Heart right ventricle (tissue), 16 donors: ENCODE data around the gene IFT81. TPM values are rescaled to one million over a fixed set of nuclear protein-coding genes. Genes with fewer than 3 reads are reported as not detected.

Experiments
- ATAC-seq, 8 donors: fragments of 200-7000 bp; cut with Tn5 transposase; one replicate each; pipeline ENCODE4 v1.9.1; 2020; ENCODE audit warnings: mild to moderate bottlenecking in 8 of 8, moderate library complexity in 8 of 8, moderate number of reproducible peaks in 1 of 8
- DNase-seq, 2 donors: peaks; one replicate each; pipeline ENCODE4 v3.0.0-alpha.2; 2020
- H3K27ac ChIP-seq, 10 donors: fragments of 200-600 bp; sonication (generic) in 2 of 10; one replicate each; pipeline versions ENCODE4 v1.5.0 to v1.8.0; 2020 to 2022; ENCODE audit warnings: mild to moderate bottlenecking in 3 of 10
- H3K27me3 ChIP-seq, 7 donors: fragments of 200-600 bp; one replicate each; pipeline ENCODE4 v1.8.0; 2021 to 2022; ENCODE audit warnings: mild to moderate bottlenecking in 2 of 7
- H3K36me3 ChIP-seq, 9 donors: fragments of 200-600 bp; sonication (generic) in 1 of 9; one replicate each; pipeline versions ENCODE4 v1.5.0 to v1.8.0; 2020 to 2022; ENCODE audit warnings: mild to moderate bottlenecking in 2 of 9
- H3K4me1 ChIP-seq, 9 donors: fragments of 200-600 bp; sonication (generic) in 1 of 9; one replicate each; pipeline versions ENCODE4 v1.5.0 to v1.8.0; 2020 to 2022; ENCODE audit warnings: mild to moderate bottlenecking in 4 of 9
- H3K4me3 ChIP-seq, 10 donors: fragments of 200-600 bp; sonication (generic) in 2 of 10; one replicate each; pipeline versions ENCODE4 v1.5.0 to v1.8.0; 2020 to 2022; ENCODE audit warnings: mild to moderate bottlenecking in 7 of 10, moderate library complexity in 2 of 10
- H3K9me3 ChIP-seq, 11 donors: fragments of 200-600 bp in 10 of 11; sonication (generic) in 2 of 11; one replicate each; pipeline versions ENCODE4 v1.5.0 to v1.8.0; 2013 to 2022; ENCODE audit warnings: mild to moderate bottlenecking in 2 of 11, control low read depth in 1 of 11, moderate library complexity in 1 of 11
- CTCF ChIP-seq, 9 donors: fragments of 200-600 bp; sonication (generic) in 2 of 9; IDR thresholded peaks; one replicate each; pipeline versions ENCODE4 v1.5.0 to v1.8.0; 2021 to 2022; ENCODE audit warnings: antibody characterized with exemption in 9 of 9, mild to moderate bottlenecking in 5 of 9, moderate library complexity in 1 of 9
- WGBS, 2 donors: extraction: QIAGEN DNeasy Blood & Tissue Kit; methylation state at CpG; one replicate each; pipeline ENCODE4 v1.1.7; 2013; ENCODE audit warnings: inconsistent platforms in 1 of 2; 5-methylcytosine and 5-hydroxymethylcytosine counted together
- intact Hi-C, 10 donors: fragments of 100-400 bp; cut with DNase I; formaldehyde crosslinking; loops; one replicate each; pipeline versions ENCODE4 v1.11.1 to v1.14.2; 2022
- polyA plus RNA-seq, 2 donors: library from polyadenylated mRNA; stranded (reverse); fragments of 200-250 nt; gene quantifications; one replicate each; pipeline ENCODE4 v1.2.3, GENCODE V29; 2013
- total RNA-seq, 10 donors: library from RNA; stranded (reverse); fragmentation: NEBNext Ultra II Directional in 3 of 10; extraction: Animal tissue kit (Norgen Biotek cat#: 25700) in 3 of 10; gene quantifications; one replicate each; pipeline versions ENCODE4 v1.2.1 to v1.2.4, GENCODE V29; 2021 to 2023
- donor health status: Arrhythmogenic right ventricular cardiomyopathy.
- donor health status: ischemic (EF 13 %, LVEDD 7.1; RV severe dilation, severe dysfunction).
- donor health status: healthy with polysubstance abuse.
- donor health status: DM: no; HTN: yes; CAD: no.
- donor health status: DM: no; HTN: no; CAD: no.
- donor health status: ischemic (EF 25% LVEDD 6.9; RV normal size, moderate dysfunction).
- donor health status: ischemic (EF 25% LVEDD 5.7; RV mildly dilated, moderate dysfunction).
- donor health status: healthy.
- donor health status: DM: yes; HTN: yes; CAD: no.
- donor health status: Ischemic cardiomyopathy.
- donor health status: ischemic (EF 35%, LVEDD 5.7; RV mildly dilated, moderate dysfunction).
- donor health status: nonischemic (EF 11% LVEDD 7.7; RV severe dilation, severe dysfunction).
- donor health status: DM: yes; HTN: yes; CAD: no.
- donor health status: PGD.
- donor health status: ischemic (EF 29% LVEDD 5.4; RV normal size, mild dysfunction).
- donor health status: nonischemic (EF 23%, LVEDD 6.1; RV moderate dilation, normal function).

The IFT81 gene
- total and polyA plus RNA-seq, 12 donors, result 5.1 to 11.7 (median 8.3) TPM

- intact Hi-C loops, result loop anchor here in 6 of 10 donors (5.0 to 10.0 kb wide), 5 partner anchors 45 to 117 kb away; partner anchors contain the start of gene ATP2A2 (in 2 of the 6)
- Histone ChIP-seq H3K27ac (peak overlapping the region in 6 of 10 donors; percentile 9 to 49 (median 15)), H3K9me3 (no peaks in the 10 kb centered on the region), H3K4me3 (no peak overlapping the region), H3K27me3 (no peaks in the 10 kb centered on the region), H3K36me3 (peaks cover 0 to 27% (median 0%) of the 10 kb centered on the region in 9 donors), H3K4me1 (peaks cover 0 to 39% (median 28%) of the 10 kb centered on the region in 9 donors)
- no peak for DNase-seq
- ATAC-seq, result no peak
- TF ChIP-seq CTCF (IDR thresholded peaks at IDR 0.05), result no peak
These were observed 97.9 kb downstream of the IFT81 start for GRCh38 chr12:110222027-110222426.

GRCh38 chr12:110222433-110222832, 98.3 kb downstream of the IFT81 start:
- ATAC-seq (no peak), DNase-seq (no peak)
- no peaks in the 10 kb centered on the region for H3K27me3 ChIP-seq
- 24 to 26% methylated on average over 1 of the region's 1 CpG for WGBS, 2 donors
- no peaks in the 10 kb centered on the region for H3K9me3 ChIP-seq
- intact Hi-C loops, result loop anchor here in 6 of 10 donors (5.0 to 10.0 kb wide), 5 partner anchors 45 to 118 kb away; partner anchors contain the start of gene ATP2A2 (in 2 of the 6)
- no peak for TF ChIP-seq CTCF (IDR thresholded peaks at IDR 0.05)
- no peak overlapping the region for H3K4me3 ChIP-seq
- peak overlapping the region in 6 of 10 donors; percentile 9 to 49 (median 15) for H3K27ac ChIP-seq
- H3K4me1 ChIP-seq, result peaks cover 0 to 39% (median 28%) of the 10 kb centered on the region in 9 donors
- peaks cover 0 to 23% (median 0%) of the 10 kb centered on the region in 9 donors for H3K36me3 ChIP-seq

- Histone ChIP-seq H3K27ac (peak overlapping the region in 9 of 10 donors; percentile 28 to 82 (median 66)), H3K36me3 (peaks cover 0 to 19% (median 0%) of the 10 kb centered on the region in 9 donors), H3K27me3 (no peaks in the 10 kb centered on the region), H3K4me3 (peak overlapping the region in 1 of 10 donors; percentile 29), H3K4me1 (peaks cover 2 to 43% (median 30%) of the 10 kb centered on the region in 9 donors), H3K9me3 (no peaks in the 10 kb centered on the region)
- TF ChIP-seq CTCF (IDR thresholded peaks at IDR 0.05), result no peak
- 29 to 35% methylated on average over 4 of the region's 4 CpGs for WGBS, 2 donors
- no peak for DNase-seq
- ATAC-seq, result peak in 7 of 8 donors; percentile 6 to 28 (median 22)
- intact Hi-C loops, result loop anchor here in 7 of 10 donors (2.0 to 10.0 kb wide), 6 partner anchors 47 to 119 kb away; partner anchors contain the start of gene ATP2A2 (in 4 of the 7)
These were observed 99.7 kb downstream of the IFT81 start for GRCh38 chr12:110223777-110224378.

GRCh38 chr12:110224379-110225304, 100.5 kb downstream of the IFT81 start:
- ATAC-seq (peak; percentile 27 to 76 (median 66)), DNase-seq (no peak)
- intact Hi-C loops, result loop anchor here in 7 of 10 donors (2.0 to 10.0 kb wide), 7 partner anchors 47 to 120 kb away; partner anchors contain the start of gene ATP2A2 (in 6 of the 7)
- peak; percentile 27 to 73 (median 54) for TF ChIP-seq CTCF (IDR thresholded peaks at IDR 0.05)
- 45 to 61% methylated on average over 10 of the region's 10 CpGs for WGBS, 2 donors
- H3K36me3 ChIP-seq, result peaks cover 0 to 14% (median 0%) of the 10 kb centered on the region in 9 donors
- peak overlapping the region; percentile 20 to 82 (median 66) for H3K27ac ChIP-seq
- H3K27me3 ChIP-seq, result no peaks in the 10 kb centered on the region
- peak overlapping the region in 8 of 10 donors; percentile 2 to 44 (median 28) for H3K4me3 ChIP-seq
- peaks cover 2 to 51% (median 34%) of the 10 kb centered on the region in 9 donors for H3K4me1 ChIP-seq
- H3K9me3 ChIP-seq, result no peaks in the 10 kb centered on the region
